LNCAP (cell line): ENCODE data around the gene NFATC1.

Experiments
- CTCF ChIP-seq: fragments of 450-650 bp; IDR thresholded peaks from 2 replicates; pipeline ENCODE4 v1.5.1; 2017; ENCODE audit warnings: mild to moderate bottlenecking

Gene NFATC1

GRCh38 chr18:79490626-79491041 is 94.9 kb downstream of the NFATC1 start:
- TF ChIP-seq CTCF, result no peak

- TF ChIP-seq CTCF, result no peak
Measured at GRCh38 chr18:79491081-79491551, 95.4 kb downstream of the NFATC1 start.

- TF ChIP-seq CTCF, result no peak
Measured at GRCh38 chr18:79493211-79493800, 97.6 kb downstream of the NFATC1 start.

GRCh38 chr18:79493801-79494211 is 98.1 kb downstream of the NFATC1 start:
- TF ChIP-seq CTCF, result no peak

GRCh38 chr18:79494936-79495335 is 99.2 kb downstream of the NFATC1 start:
- no peak for TF ChIP-seq CTCF

- TF ChIP-seq CTCF, result no peak
Measured at GRCh38 chr18:79495591-79496071, 99.9 kb downstream of the NFATC1 start.

- no peak for TF ChIP-seq CTCF
Measured at GRCh38 chr18:79496237-79496977, 100.7 kb downstream of the NFATC1 start.
